ENCODE results near the gene HIVEP2. TPM values are rescaled to one million over a fixed set of nuclear protein-coding genes. Genes with fewer than 3 reads are reported as not detected.

Gene HIVEP2
- total RNA-seq, 1 experiment from 2014 or later, result 3.2 TPM

GRCh38 chr6:142897659-142898058, 47.3 kb downstream of the HIVEP2 start:
- ChIA-PET POLR2A (ENCODE audit: low non-redundant PET) (no interaction called here), CTCF (no interaction called here)
- BruUV-seq (replicated peaks), result no TSS peak

GRCh38 chr6:142896732-142897131, 48.2 kb downstream of the HIVEP2 start:
- TF ChIP-seq EZH2 (IDR thresholded peaks at IDR 0.05; ENCODE audit: borderline replicate concordance, low read depth, low read length, poor library complexity, severe bottlenecking), result no peak
- CTCF ChIA-PET, result no interaction called here
- no TSS peak for BruUV-seq (replicated peaks)

More at GRCh38 chr6:142897659-142898058, 47.3 kb downstream of the HIVEP2 start:
- Histone ChIP-seq H3K4me1 (ENCODE audit: insufficient read depth, low read length, poor library complexity, severe bottlenecking) (no peaks in the 10 kb centered on the region), H3K27me3 (replicated peaks; ENCODE audit: insufficient read depth, low read depth, low read length, poor library complexity) (no peaks in the 10 kb centered on the region), H3K36me3 (ENCODE audit: insufficient read depth, low read length, poor library complexity, severe bottlenecking) (no peaks in the 10 kb centered on the region), H3K27ac (ENCODE audit: low read depth, low read length, poor library complexity, severe bottlenecking) (no peak overlapping the region), H3K4me3 (ENCODE audit: low read depth, low read length, poor library complexity, severe bottlenecking) (no peak overlapping the region), H3K9me3 (ENCODE audit: low read depth, low read length, poor library complexity, severe bottlenecking) (no peaks in the 10 kb centered on the region)
- intact Hi-C loops (cut with micrococcal nuclease; ENCODE audit: unreplicated experiment), result no loop called here
- no peak for TF ChIP-seq CTCF (conservative IDR thresholded peaks at IDR 0.05; ENCODE audit: low read depth, low read length)
- TF ChIP-seq EZH2 (IDR thresholded peaks at IDR 0.05; ENCODE audit: borderline replicate concordance, low read depth, low read length, poor library complexity, severe bottlenecking), result no peak
- no peak for DNase-seq (ENCODE audit: low spot score)

GRCh38 chr6:142893088-142893487, 51.9 kb downstream of the HIVEP2 start:
- H3K4me3 ChIP-seq (ENCODE audit: low read depth, low read length, poor library complexity, severe bottlenecking), result no peak overlapping the region
- no peak overlapping the region for H3K27ac ChIP-seq (ENCODE audit: low read depth, low read length, poor library complexity, severe bottlenecking)
- no peaks in the 10 kb centered on the region for H3K9me3 ChIP-seq (ENCODE audit: low read depth, low read length, poor library complexity, severe bottlenecking)
- intact Hi-C loops (cut with micrococcal nuclease; ENCODE audit: unreplicated experiment), result no loop called here
- POLR2A ChIA-PET (ENCODE audit: low non-redundant PET), result no interaction called here
- no peaks in the 10 kb centered on the region for H3K27me3 ChIP-seq (replicated peaks; ENCODE audit: insufficient read depth, low read depth, low read length, poor library complexity)
- H3K4me1 ChIP-seq (ENCODE audit: insufficient read depth, low read length, poor library complexity, severe bottlenecking), result no peaks in the 10 kb centered on the region
- TF ChIP-seq CTCF (conservative IDR thresholded peaks at IDR 0.05; ENCODE audit: low read depth, low read length), result no peak
- no peak for TF ChIP-seq EZH2 (IDR thresholded peaks at IDR 0.05; ENCODE audit: borderline replicate concordance, low read depth, low read length, poor library complexity, severe bottlenecking)
- CTCF ChIA-PET, result no interaction called here
- no peak for DNase-seq (ENCODE audit: low spot score)
- BruUV-seq (replicated peaks), result no TSS peak
- H3K36me3 ChIP-seq (ENCODE audit: insufficient read depth, low read length, poor library complexity, severe bottlenecking), result no peaks in the 10 kb centered on the region

More at GRCh38 chr6:142896732-142897131, 48.2 kb downstream of the HIVEP2 start:
- Histone ChIP-seq H3K27ac (ENCODE audit: low read depth, low read length, poor library complexity, severe bottlenecking) (no peak overlapping the region), H3K4me1 (ENCODE audit: insufficient read depth, low read length, poor library complexity, severe bottlenecking) (no peaks in the 10 kb centered on the region), H3K27me3 (replicated peaks; ENCODE audit: insufficient read depth, low read depth, low read length, poor library complexity) (no peaks in the 10 kb centered on the region), H3K9me3 (ENCODE audit: low read depth, low read length, poor library complexity, severe bottlenecking) (no peaks in the 10 kb centered on the region), H3K4me3 (ENCODE audit: low read depth, low read length, poor library complexity, severe bottlenecking) (no peak overlapping the region), H3K36me3 (ENCODE audit: insufficient read depth, low read length, poor library complexity, severe bottlenecking) (no peaks in the 10 kb centered on the region)
- intact Hi-C loops (cut with micrococcal nuclease; ENCODE audit: unreplicated experiment), result no loop called here
- no peak for DNase-seq (ENCODE audit: low spot score)
- POLR2A ChIA-PET (ENCODE audit: low non-redundant PET), result no interaction called here

GRCh38 chr6:142892254-142893021, 52.5 kb downstream of the HIVEP2 start:
- no peak for TF ChIP-seq EZH2 (IDR thresholded peaks at IDR 0.05; ENCODE audit: borderline replicate concordance, low read depth, low read length, poor library complexity, severe bottlenecking)
- TF ChIP-seq CTCF (conservative IDR thresholded peaks at IDR 0.05; ENCODE audit: low read depth, low read length), result no peak
- intact Hi-C loops (cut with micrococcal nuclease; ENCODE audit: unreplicated experiment), result no loop called here
- no peak overlapping the region for H3K4me3 ChIP-seq (ENCODE audit: low read depth, low read length, poor library complexity, severe bottlenecking)
- no peak for DNase-seq (ENCODE audit: low spot score)
- no peaks in the 10 kb centered on the region for H3K27me3 ChIP-seq (replicated peaks; ENCODE audit: insufficient read depth, low read depth, low read length, poor library complexity)
- H3K4me1 ChIP-seq (ENCODE audit: insufficient read depth, low read length, poor library complexity, severe bottlenecking), result no peaks in the 10 kb centered on the region
- no peak overlapping the region for H3K27ac ChIP-seq (ENCODE audit: low read depth, low read length, poor library complexity, severe bottlenecking)
- no peaks in the 10 kb centered on the region for H3K36me3 ChIP-seq (ENCODE audit: insufficient read depth, low read length, poor library complexity, severe bottlenecking)
- ChIA-PET POLR2A (ENCODE audit: low non-redundant PET) (no interaction called here), CTCF (no interaction called here)
- BruUV-seq (replicated peaks), result no TSS peak
- H3K9me3 ChIP-seq (ENCODE audit: low read depth, low read length, poor library complexity, severe bottlenecking), result no peaks in the 10 kb centered on the region

Measured in A673 (cell line).